ENCODE measurements around the gene GAGE10. TPM values are rescaled to one million over a fixed set of nuclear protein-coding genes. Genes with fewer than 3 reads are reported as not detected.
"Not testable (repeated sequence)": the region's sequence is repeated elsewhere in the genome, so short reads cannot be mapped to it uniquely, and the experiment has no call there.

GAGE10 gene
- total RNA-seq, 1 donor from 2014 or later, result not detected

- intact Hi-C loops (cut with micrococcal nuclease), result no loop called here
These were observed 12.6 kb downstream of the GAGE10 start for GRCh38 chrX:49316085-49316484.

DNA sequence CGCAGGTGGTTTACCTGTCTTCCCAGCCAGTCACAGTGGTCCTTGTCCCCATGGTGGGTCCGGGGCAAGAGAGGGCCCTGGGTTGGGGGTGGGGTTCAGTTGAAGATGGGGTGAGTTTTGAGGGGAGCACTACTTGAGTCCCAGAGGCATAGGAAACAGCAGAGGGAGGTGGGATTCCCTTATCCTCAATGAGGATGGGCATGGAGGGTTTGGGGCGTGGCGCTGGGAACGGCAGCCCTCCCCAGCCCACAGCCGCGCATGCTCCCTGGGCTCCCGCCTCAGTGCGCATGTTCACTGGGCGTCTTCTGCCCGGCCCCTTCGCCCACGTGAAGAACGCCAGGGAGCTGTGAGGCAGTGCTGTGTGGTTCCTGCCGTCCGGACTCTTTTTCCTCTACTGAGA is 18.3 kb downstream of the GAGE10 start, which contains the start of gene GAGE12J:
TSS of gene GAGE12J (plus strand) at position 301 of the 400 bp plus-strand sequence. CDS start 1,157 bp downstream, outside the sequence.
- intact Hi-C loops (cut with micrococcal nuclease), result not testable (repeated sequence)

GRCh38 chrX:49322266-49322665 is 18.8 kb downstream of the GAGE10 start:
- intact Hi-C loops (cut with micrococcal nuclease), result not testable (repeated sequence)

DNA sequence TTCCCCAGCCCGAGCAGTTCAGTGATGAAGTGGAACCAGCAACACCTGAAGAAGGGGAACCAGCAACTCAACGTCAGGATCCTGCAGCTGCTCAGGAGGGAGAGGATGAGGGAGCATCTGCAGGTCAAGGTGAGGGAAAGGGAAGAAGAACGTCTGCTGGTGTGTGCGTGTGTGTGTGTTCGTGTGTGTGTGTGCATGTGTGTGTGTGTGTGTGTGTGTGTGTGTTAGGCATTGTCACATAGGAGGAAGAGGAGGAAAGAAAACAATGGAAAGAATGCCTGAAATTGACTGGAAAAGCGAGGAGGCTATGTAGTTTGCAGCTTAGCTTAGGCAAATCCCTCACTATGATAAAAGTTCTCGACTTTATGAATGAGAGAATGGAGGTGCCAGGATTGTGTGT is 20.3 kb downstream of the GAGE10 start:
- intact Hi-C loops (cut with micrococcal nuclease), result not testable (repeated sequence)

- intact Hi-C loops (cut with micrococcal nuclease), result not testable (repeated sequence)
These were observed 27.0 kb downstream of the GAGE10 start for GRCh38 chrX:49330421-49330820.

DNA sequence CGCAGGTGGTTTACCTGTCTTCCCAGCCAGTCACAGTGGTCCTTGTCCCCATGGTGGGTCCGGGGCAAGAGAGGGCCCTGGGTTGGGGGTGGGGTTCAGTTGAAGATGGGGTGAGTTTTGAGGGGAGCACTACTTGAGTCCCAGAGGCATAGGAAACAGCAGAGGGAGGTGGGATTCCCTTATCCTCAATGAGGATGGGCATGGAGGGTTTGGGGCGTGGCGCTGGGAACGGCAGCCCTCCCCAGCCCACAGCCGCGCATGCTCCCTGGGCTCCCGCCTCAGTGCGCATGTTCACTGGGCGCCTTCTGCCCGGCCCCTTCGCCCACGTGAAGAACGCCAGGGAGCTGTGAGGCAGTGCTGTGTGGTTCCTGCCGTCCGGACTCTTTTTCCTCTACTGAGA is 27.8 kb downstream of the GAGE10 start, which contains the start of gene GAGE13:
TSS of gene GAGE13 (plus strand) at position 301 of the 400 bp plus-strand sequence. CDS start 1,156 bp downstream, outside the sequence.
- intact Hi-C loops (cut with micrococcal nuclease), result not testable (repeated sequence)

DNA sequence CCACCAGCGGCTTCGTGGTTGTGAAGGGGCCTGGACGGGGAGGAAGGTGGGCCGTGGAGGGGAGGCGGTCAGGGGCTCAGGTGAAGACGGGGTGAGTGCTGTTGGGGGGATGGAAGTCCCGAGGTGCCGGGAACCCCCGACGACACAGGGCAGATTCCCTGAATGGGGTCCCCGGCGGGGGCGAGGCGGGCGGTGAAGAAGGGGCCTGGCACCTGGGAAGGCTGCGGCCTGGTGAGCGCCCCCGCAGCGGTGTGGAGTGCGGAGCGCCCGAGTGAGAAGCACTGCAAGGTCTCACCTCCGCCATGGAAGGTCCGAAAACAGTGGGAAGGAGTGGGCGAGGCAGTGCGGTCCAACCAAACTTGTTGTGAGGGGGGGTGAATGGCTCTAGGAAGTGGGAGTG is 28.4 kb downstream of the GAGE10 start:
- intact Hi-C loops (cut with micrococcal nuclease), result not testable (repeated sequence)

DNA sequence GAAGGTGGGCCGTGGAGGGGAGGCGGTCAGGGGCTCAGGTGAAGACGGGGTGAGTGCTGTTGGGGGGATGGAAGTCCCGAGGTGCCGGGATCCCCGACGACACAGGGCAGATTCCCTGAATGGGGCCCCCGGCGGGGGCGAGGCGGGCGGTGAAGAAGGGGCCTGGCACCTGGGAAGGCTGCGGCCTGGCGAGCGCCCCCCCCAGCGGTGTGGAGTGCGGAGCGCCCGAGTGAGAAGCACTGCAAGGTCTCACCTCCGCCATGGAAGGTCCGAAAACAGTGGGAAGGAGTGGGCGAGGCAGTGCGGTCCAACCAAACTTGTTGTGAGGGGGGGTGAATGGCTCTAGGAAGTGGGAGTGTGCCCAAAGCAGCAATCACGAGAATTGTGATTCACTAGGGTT is 38.0 kb downstream of the GAGE10 start:
- intact Hi-C loops (cut with micrococcal nuclease), result not testable (repeated sequence)

DNA sequence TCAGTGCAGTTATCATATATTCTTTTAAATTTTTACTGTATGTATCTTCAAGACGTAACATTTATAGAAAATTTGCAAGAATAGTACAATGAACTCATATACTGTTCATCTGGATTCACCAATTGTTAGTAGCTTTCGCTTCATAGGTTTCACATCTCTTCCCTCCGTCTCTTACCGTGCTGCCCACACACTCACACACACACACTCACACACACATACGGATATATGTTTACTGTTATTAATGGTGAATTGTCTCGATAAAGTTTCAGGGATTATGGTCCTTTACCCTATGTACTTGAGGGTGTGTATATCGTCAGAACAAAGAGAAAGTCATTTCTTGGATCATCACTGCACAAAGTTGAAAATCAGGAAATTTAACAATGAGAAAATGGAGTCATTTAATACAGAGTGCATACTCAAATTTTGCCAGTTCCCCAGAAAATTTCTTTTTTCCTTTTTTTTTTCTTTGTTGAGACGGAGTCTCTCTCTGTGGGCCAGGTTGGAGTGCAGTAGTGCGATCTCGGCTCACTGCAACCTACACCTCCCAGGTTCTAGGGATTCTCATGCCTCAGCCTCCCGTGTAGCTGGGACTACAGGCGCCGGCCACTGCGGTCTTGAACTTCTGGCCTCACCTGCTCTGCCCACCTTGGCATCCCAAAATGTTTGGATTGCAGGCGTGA is 41.2 kb downstream of the GAGE10 start:
- intact Hi-C loops (cut with micrococcal nuclease), result not testable (repeated sequence)

GRCh38 chrX:49345402-49345801 is 42.0 kb downstream of the GAGE10 start:
- intact Hi-C loops (cut with micrococcal nuclease), result not testable (repeated sequence)

- intact Hi-C loops (cut with micrococcal nuclease), result not testable (repeated sequence)
These were observed 42.7 kb downstream of the GAGE10 start for GRCh38 chrX:49346150-49346549.

Other genes with a start within 250 kb of the GAGE10 start
- gene CCDC120, start 244.6 kb upstream of the GAGE10 start, total RNA-seq, result 6.5 and 8.3 TPM in 2 replicates
- 20.9 and 22.2 TPM in 2 replicates for gene PRAF2, start 229.6 kb upstream of the GAGE10 start, total RNA-seq
- gene WDR45, start 223.8 kb upstream of the GAGE10 start, total RNA-seq, result 68.7 and 71.5 TPM in 2 replicates
- 32.6 and 33.2 TPM in 2 replicates for gene GPKOW, start 179.9 kb upstream of the GAGE10 start, total RNA-seq
- gene MAGIX, start 140.9 kb upstream of the GAGE10 start, total RNA-seq, result 2.0 and 2.4 TPM in 2 replicates
- gene PLP2, start 131.7 kb upstream of the GAGE10 start, total RNA-seq, result 89.0 and 90.7 TPM in 2 replicates
- gene PRICKLE3, start 117.3 kb upstream of the GAGE10 start, total RNA-seq, result 18.6 and 18.9 TPM in 2 replicates
- gene SYP, start 103.5 kb upstream of the GAGE10 start, total RNA-seq, result 2.7 and 3.3 TPM in 2 replicates
- 0.22 TPM in 2 replicates for gene CACNA1F, start 70.3 kb upstream of the GAGE10 start, total RNA-seq
- gene CCDC22, start 68.2 kb upstream of the GAGE10 start, total RNA-seq, result 30.2 and 32.4 TPM in 2 replicates
- gene FOXP3, start 38.9 kb upstream of the GAGE10 start, total RNA-seq, result 19.9 and 20.4 TPM in 2 replicates
- 10.1 and 13.0 TPM in 2 replicates for gene PPP1R3F, start 33.9 kb upstream of the GAGE10 start, total RNA-seq
- not detected in 2 replicates for gene GAGE12J, start 18.4 kb downstream of the GAGE10 start, total RNA-seq
- gene GAGE13, start 27.9 kb downstream of the GAGE10 start, total RNA-seq, result not detected in 2 replicates
- not detected in 2 replicates for gene GAGE12C, start 228.5 kb downstream of the GAGE10 start, total RNA-seq
- not detected in 2 replicates for gene GAGE12D, start 238.1 kb downstream of the GAGE10 start, total RNA-seq
- gene GAGE12E, start 247.6 kb downstream of the GAGE10 start, total RNA-seq, result not detected in 2 replicates